HUES64 (cell line): ENCODE measurements around the gene BEND5.

ENCODE experiments used
- H3K27ac ChIP-seq: 2 replicates; pipeline ENCODE4 v1.7.0; 2013; ENCODE audit warnings: low read depth, low read length, inconsistent platforms
- H3K27me3 ChIP-seq: 2 replicates; pipeline ENCODE4 v1.6.1; 2013; ENCODE audit warnings: mild to moderate bottlenecking, low read length; ENCODE audit not compliant: insufficient read depth
- H3K36me3 ChIP-seq: 2 replicates; pipeline ENCODE4 v1.6.1; 2013; ENCODE audit warnings: mild to moderate bottlenecking, low read length; ENCODE audit not compliant: insufficient read depth
- H3K4me1 ChIP-seq: 2 replicates; pipeline ENCODE4 v1.6.1; 2013; ENCODE audit warnings: mild to moderate bottlenecking, low read length, moderate library complexity; ENCODE audit not compliant: insufficient read depth
- H3K4me3 ChIP-seq: 2 replicates; pipeline ENCODE4 v1.5.1; 2013; ENCODE audit warnings: mild to moderate bottlenecking, low read length, moderate library complexity
- H3K9ac ChIP-seq: 2 replicates; pipeline ENCODE4 v1.6.1; 2013; ENCODE audit warnings: mild to moderate bottlenecking, low read depth, low read length
- H3K9me3 ChIP-seq: 2 replicates; pipeline ENCODE4 v1.6.1; 2013; ENCODE audit warnings: low read depth, low read length; ENCODE audit not compliant: insufficient read depth
- WGBS: fragments of 150-250, 120-280 bp; methylation state at CpG from one replicate; pipeline ENCODE4 v1.1.7; 2013; ENCODE audit warnings: missing lambda C conversion rate; 5-methylcytosine and 5-hydroxymethylcytosine counted together

BEND5 gene

DNA sequence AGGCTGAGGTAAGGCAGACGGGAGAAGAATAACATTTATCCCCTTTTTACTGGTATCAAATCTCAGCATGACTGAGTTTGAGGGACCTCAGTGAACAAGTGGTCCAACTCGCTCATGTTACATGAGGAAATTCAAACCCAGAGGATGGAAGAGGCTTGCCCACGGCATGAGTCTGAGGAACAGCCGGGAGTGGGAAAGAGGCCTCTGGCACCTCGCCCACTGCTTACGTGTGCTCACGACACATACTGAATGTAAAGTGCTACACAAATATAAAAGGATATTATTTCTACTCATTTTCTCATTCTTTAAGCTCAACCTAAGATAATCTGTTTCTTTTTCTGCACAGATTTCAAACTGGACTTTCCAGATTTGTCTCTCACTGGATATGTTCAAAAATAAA is 14.7 kb downstream of the BEND5 start:
- 92% methylated on average over 5 of the region's 7 CpGs for WGBS
- H3K36me3 ChIP-seq = peaks cover 18% of the 10 kb centered on the region
- H3K27me3 ChIP-seq = no peaks in the 10 kb centered on the region
- no peak overlapping the region for H3K4me3 ChIP-seq
- no peaks in the 10 kb centered on the region for H3K9me3 ChIP-seq
- H3K27ac ChIP-seq = no peak overlapping the region
- H3K9ac ChIP-seq = no peak overlapping the region
- H3K4me1 ChIP-seq = peaks cover 1% of the 10 kb centered on the region; the same call in 1 of the 2 replicates

DNA sequence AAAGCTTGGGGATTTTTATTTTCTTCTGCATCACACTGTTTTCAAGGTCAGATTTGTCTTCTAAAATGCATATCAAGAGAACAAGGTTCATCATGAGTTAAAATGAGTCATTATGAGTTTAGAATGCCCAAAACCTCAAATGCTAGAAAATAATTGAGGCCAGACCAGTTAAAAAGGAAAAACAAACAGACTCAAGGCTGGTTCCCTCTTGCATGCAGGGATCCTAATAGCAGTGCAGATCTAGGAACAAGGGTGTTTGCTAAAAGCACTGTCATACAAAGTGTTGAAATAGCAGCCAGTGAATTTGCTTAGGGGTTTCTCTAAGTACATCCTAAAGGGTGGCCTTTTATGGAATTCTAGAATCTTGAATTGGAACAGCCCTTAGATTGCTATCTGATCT is 15.3 kb downstream of the BEND5 start:
- Histone ChIP-seq H3K4me1 (peaks cover 7% of the 10 kb centered on the region), H3K27me3 (no peaks in the 10 kb centered on the region), H3K27ac (no peak overlapping the region), H3K9me3 (no peaks in the 10 kb centered on the region), H3K4me3 (no peak overlapping the region), H3K36me3 (peaks cover 22% of the 10 kb centered on the region), H3K9ac (no peak overlapping the region)

DNA sequence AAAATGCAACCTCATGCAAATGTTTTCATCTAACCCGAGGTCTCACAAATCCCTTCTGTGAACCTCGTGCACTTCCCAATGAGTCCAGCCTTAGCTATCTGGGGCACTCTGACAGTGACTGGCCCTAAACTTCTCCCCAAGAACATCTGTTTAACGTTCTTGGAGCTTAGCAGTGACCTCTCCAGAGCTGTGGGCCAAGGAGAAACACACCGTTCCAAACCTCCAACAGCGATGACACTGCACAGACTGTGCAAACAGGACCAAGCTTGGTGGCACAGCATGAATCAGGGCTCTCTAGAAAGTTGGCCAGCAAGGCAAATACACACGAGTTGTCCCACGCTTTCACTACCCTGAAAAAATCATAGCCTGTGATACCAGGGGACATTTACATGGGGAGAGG is 15.8 kb downstream of the BEND5 start:
- Histone ChIP-seq H3K27ac (no peak overlapping the region), H3K27me3 (no peaks in the 10 kb centered on the region), H3K4me3 (no peak overlapping the region), H3K9ac (no peak overlapping the region), H3K9me3 (no peaks in the 10 kb centered on the region), H3K4me1 (peaks cover 8% of the 10 kb centered on the region), H3K36me3 (peaks cover 22% of the 10 kb centered on the region)
- 95% methylated on average over 7 of the region's 7 CpGs for WGBS

DNA sequence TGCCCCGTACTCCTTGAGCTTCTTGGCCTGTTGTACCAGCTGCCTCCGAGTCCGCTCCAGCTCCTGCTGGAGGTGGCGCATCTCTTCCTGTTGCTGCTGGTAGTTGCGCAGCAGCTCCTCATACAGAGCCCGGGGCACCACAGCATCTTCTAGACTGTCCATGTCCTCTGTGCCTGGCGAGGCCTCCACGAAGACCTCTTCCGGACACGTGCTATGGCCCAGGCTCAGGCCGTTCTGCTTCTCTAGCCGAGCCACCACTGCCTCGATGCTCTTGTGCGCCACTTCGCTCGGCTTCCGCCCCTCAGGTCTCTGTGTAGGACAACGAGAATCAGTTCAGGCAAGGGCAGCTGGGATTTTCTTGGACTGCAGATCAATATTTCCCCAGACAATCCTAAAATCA is 17.7 kb downstream of the BEND5 start:
- no peaks in the 10 kb centered on the region for H3K27me3 ChIP-seq
- H3K27ac ChIP-seq = no peak overlapping the region
- H3K9me3 ChIP-seq = no peaks in the 10 kb centered on the region
- WGBS = 96% methylated on average over 18 of the region's 18 CpGs
- peaks cover 22% of the 10 kb centered on the region for H3K36me3 ChIP-seq
- no peak overlapping the region for H3K4me3 ChIP-seq
- H3K4me1 ChIP-seq = peaks cover 8% of the 10 kb centered on the region
- H3K9ac ChIP-seq = no peak overlapping the region

DNA sequence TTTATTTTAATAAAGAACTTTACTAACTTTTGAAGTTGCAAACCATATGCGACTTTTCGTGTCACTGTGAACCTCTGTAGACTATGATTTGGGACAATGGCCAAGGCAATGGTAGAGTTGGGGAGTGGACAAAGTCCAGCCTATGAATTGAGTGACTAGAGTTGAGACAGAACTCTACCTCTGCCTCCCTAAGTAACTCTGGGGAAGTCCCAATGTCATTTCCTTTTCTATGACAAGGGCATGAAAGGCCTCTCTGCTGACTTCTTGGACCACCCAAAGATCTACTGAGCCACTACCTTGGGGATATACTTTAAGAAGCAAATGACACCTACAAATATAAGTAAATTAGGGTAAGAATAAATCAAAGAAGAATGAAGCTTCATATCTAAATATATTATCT is 19.3 kb downstream of the BEND5 start:
- no peaks in the 10 kb centered on the region for H3K27me3 ChIP-seq
- peaks cover 22% of the 10 kb centered on the region for H3K36me3 ChIP-seq
- H3K4me1 ChIP-seq = peaks cover 8% of the 10 kb centered on the region
- WGBS = 98% methylated on average over 2 of the region's 2 CpGs
- no peaks in the 10 kb centered on the region for H3K9me3 ChIP-seq
- no peak overlapping the region for H3K4me3 ChIP-seq
- no peak overlapping the region for H3K9ac ChIP-seq
- no peak overlapping the region for H3K27ac ChIP-seq

DNA sequence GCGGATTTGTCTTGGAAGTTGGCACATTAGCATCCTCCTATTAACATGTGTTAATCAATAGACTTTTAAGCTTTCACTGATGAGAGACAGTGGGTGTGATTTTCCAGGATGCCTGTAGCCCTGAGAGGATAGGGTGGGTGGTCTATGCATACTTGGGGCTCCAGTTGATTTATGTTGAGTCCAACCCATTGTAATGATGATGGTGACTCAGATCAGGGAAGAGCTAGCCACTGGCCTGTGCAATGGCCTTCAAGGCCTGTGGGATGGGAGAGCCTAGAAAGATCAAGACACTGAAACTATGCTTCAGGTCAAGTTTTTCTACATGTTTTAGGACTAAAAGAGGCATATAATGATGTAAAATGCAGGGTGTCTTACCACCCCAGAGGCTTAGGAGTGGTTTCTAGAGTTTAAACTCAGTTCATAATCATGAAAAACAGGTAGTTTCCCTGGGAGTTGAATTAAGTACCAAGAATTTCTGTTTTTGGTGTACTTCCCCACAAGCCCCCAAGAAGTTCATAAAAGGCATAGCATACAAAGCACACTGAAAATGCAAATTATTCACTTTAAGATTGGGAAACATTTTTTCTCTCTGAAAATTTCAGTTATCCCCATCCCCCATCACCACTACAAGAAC is 19.9 kb downstream of the BEND5 start:
- no peak overlapping the region for H3K27ac ChIP-seq
- no CpG with 5 or more reads among the region's 1 CpG for WGBS
- H3K9me3 ChIP-seq = no peaks in the 10 kb centered on the region
- H3K4me1 ChIP-seq = peaks cover 8% of the 10 kb centered on the region
- no peaks in the 10 kb centered on the region for H3K27me3 ChIP-seq
- peaks cover 22% of the 10 kb centered on the region for H3K36me3 ChIP-seq
- H3K4me3 ChIP-seq = no peak overlapping the region
- H3K9ac ChIP-seq = no peak overlapping the region

DNA sequence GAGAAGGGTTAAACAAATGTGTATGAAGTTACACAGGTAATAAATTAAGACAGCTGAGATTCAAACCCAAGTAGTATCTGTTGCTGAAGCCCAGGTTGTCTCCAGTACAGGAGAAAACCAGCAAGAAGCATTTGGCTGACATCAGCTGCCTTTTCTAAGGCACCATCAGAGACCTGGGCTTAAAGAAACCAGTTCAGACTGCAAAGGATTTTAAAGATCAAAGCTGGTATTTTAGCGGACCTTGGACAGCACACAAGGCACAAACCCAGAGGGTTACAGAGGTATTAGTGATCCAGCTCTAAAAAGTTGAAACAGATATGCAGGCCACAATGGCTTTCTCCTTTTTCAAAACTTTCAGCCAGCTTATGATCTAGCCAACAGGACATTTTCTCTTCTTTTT is 23.4 kb downstream of the BEND5 start:
- Histone ChIP-seq H3K27ac (no peak overlapping the region), H3K36me3 (peaks cover 15% of the 10 kb centered on the region), H3K27me3 (no peaks in the 10 kb centered on the region), H3K4me1 (peaks cover 8% of the 10 kb centered on the region), H3K9ac (no peak overlapping the region), H3K9me3 (no peaks in the 10 kb centered on the region), H3K4me3 (no peak overlapping the region)
- 87% methylated on average over 1 of the region's 1 CpG for WGBS

DNA sequence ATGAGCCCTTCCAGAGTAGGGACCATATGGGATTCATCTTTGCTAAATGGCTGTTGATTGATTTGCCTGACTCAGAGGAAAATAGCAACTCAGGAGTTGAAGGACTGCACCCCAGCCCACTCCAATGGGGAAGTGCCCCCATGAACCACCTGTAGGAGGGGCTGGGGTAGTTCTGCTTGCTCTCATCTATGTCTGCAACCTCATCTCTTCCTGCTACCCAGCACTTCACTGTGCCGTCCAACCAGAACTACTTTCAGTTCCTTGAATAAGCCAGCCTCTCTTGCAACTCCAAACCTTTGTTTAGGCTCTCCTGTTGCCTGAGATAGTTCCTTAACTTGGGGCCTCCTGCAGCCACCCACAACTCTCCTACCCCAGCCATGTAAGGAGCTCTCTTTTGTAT is 26.6 kb downstream of the BEND5 start:
- WGBS = 93% methylated on average over 1 of the region's 1 CpG
- Histone ChIP-seq H3K27me3 (no peaks in the 10 kb centered on the region), H3K4me3 (no peak overlapping the region), H3K4me1 (no peaks in the 10 kb centered on the region), H3K36me3 (0 out of 2 replicates have a peak, but pooled peaks cover 3% of the 10 kb centered on the region), H3K9ac (no peak overlapping the region), H3K27ac (no peak overlapping the region), H3K9me3 (no peaks in the 10 kb centered on the region)

DNA sequence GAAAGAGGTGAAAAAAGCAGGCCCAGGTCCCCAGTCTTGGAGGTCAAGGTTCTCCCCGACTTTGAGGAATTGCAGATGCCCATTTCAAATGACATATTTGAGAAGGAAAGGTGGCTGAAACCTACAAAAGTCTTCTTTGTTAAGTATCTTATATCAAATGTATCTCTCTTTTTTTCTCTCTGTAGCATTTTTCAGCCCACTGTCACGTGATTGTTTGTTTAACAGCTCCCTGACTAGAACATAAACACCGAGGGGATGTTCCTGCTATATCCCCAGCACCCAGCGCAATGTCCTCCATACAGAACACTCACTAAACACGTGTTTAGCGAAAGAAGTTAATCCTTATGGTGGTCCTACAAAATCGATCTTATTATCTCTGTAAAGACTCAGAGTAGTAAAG is 27.6 kb downstream of the BEND5 start:
- Histone ChIP-seq H3K9ac (no peak overlapping the region), H3K4me3 (no peak overlapping the region), H3K4me1 (no peaks in the 10 kb centered on the region), H3K9me3 (no peaks in the 10 kb centered on the region), H3K27ac (no peak overlapping the region), H3K27me3 (no peaks in the 10 kb centered on the region), H3K36me3 (0 out of 2 replicates have a peak, but pooled peaks cover 3% of the 10 kb centered on the region)
- 98% methylated on average over 7 of the region's 7 CpGs for WGBS

DNA sequence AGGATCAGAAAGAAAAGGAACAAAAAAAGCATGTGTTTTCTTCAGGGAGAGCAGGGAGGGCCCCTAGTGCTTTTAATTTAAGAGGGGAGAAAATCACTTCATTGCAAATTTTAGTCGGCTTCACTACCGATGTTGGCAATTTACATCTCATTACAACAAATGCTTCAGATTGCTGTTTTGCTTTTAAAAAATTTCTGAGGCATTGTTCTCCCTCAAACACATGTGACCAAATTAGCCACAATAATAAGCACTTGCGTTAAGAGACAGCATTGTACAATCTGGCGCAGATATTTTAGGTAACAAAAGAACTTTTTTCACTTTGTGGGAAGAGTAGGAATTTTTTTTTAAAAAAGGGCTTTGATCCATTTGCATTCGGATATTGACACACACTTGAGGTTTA is 29.8 kb downstream of the BEND5 start:
- no peaks in the 10 kb centered on the region for H3K9me3 ChIP-seq
- WGBS = 96% methylated on average over 5 of the region's 5 CpGs
- no peak overlapping the region for H3K4me3 ChIP-seq
- no peaks in the 10 kb centered on the region for H3K27me3 ChIP-seq
- no peak overlapping the region for H3K9ac ChIP-seq
- H3K36me3 ChIP-seq = peaks cover 10% of the 10 kb centered on the region
- H3K27ac ChIP-seq = no peak overlapping the region
- H3K4me1 ChIP-seq = peaks cover 7% of the 10 kb centered on the region; the same call in 1 of the 2 replicates

DNA sequence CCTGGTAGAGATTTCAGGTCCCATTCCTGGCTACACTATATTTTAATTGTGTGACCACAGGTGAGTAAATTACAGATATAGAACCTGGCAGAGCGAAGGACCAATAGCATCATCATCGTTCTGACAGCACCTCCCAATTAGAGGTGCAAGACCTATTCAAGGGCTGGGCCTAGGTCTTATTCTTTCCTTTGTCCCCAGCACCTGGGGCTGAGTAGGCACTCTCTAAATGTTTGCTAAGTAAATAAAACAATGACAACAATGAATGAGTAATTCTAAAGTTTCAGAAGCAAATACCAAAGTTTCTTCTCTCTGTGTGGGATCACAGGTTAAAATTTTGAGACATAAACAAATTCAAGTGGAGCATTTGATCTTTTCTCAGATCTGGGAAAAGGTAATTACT is 32.7 kb downstream of the BEND5 start:
- Histone ChIP-seq H3K4me3 (no peak overlapping the region), H3K27me3 (no peaks in the 10 kb centered on the region), H3K9me3 (no peaks in the 10 kb centered on the region), H3K27ac (no peak overlapping the region), H3K36me3 (peaks cover 15% of the 10 kb centered on the region), H3K4me1 (peaks cover 7% of the 10 kb centered on the region; the same call in 1 of the 2 replicates), H3K9ac (no peak overlapping the region)
- WGBS = 87% methylated on average over 2 of the region's 2 CpGs

DNA sequence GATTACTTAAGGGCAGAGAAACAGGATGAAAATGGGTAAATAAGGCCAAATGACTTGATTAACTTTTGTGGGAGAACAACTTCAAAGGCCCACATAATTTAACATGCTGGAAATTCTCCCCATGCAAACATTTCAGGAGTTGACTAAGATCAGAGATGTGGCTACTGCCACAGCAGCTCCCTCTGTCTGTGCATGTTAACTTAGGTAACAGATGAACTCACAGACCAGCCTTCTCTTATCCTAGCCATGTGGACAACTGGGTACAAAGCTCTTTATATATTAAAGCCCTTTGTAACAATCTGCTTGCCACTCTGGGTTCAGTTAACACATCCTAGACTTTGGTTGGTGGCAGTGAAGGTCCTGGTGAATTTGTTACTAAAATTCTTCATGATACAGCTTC is 33.2 kb downstream of the BEND5 start:
- Histone ChIP-seq H3K4me3 (no peak overlapping the region), H3K36me3 (peaks cover 15% of the 10 kb centered on the region), H3K9ac (no peak overlapping the region), H3K27me3 (no peaks in the 10 kb centered on the region), H3K27ac (no peak overlapping the region), H3K4me1 (peaks cover 7% of the 10 kb centered on the region; the same call in 1 of the 2 replicates), H3K9me3 (no peaks in the 10 kb centered on the region)
